HG03342 (cell line): ENCODE measurements around the gene TRPC4.

Experiments
- ATAC-seq: cut with Tn5 transposase; IDR thresholded peaks from one replicate; pipeline ENCODE4 v1.9.1; 2021; ENCODE audit warnings: mild to moderate bottlenecking, moderate library complexity; ENCODE audit not compliant: unreplicated experiment

TRPC4 gene

DNA sequence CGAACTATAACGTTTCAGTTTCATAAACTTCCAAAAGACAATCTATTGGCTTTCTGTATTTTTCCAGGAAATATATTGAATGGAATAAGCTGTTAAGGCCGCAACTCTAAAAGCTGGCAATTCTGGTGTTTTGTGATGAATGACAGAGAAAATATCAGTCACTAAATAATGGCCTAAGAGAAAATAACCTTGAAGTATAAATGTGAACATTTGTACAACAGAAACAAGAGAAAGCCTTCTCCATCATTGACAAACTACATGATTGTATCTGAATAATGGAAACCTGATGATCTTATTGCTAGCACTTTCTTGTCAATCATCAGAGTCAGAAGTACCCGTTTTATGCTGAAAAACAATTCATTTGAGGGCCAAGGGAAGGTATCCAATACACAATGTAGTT lies 134.3 kb downstream of the TRPC4 start:
- ATAC-seq, result no peak

DNA sequence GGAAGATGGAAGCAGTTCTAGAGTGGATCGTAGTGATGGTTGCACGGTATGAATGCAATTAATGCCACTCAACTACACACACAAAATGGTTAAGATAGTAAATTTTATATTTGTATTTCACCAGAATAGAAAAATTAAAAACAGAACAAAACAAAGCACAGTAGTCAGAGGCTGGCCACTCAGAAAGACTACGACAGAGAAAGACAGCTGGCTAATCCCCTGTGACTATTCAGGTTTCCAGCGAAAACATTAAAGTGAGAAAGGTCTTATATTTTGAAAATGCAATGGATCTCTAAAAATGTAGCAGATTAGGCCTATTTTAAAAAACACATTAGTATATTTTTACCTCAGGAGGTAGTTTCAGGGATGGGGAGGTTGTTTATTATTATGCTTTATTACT lies 139.7 kb downstream of the TRPC4 start:
- ATAC-seq, result no peak

DNA sequence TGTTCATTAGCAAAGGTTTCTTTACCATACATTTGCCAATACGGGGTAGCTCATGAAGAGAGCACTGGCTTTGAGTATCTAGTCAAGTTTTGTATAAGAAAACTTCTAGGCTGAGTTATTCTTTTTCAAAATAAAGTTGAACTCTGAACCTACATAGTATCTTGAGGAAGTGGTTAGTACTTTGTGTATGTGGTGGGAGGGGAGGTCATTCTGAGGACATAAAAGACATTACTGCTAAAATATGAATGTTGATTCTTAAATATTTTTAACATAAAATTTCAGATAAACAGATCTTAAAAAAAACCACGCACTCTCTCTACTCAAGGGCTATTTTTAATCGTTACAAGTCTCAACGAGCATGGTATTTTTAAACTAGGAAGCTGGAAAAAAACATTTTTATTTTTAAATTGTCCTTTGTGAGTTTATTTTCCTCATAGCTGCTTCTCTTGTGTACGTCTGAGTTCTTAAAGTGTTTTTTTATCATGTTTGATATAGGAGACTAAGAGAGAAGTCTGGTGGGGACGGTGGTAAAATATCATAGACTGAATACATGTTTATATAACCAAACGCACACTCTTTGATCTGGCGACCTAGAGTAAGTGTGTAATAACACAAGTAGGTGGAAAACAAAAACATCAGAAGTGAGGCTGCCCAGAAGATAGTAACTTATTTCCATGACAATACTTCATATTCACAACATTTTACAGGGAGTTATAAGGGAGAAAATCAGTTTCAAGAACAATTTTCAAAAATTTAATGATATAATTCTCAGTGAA lies 153.0 kb downstream of the TRPC4 start:
- no peak for ATAC-seq

DNA sequence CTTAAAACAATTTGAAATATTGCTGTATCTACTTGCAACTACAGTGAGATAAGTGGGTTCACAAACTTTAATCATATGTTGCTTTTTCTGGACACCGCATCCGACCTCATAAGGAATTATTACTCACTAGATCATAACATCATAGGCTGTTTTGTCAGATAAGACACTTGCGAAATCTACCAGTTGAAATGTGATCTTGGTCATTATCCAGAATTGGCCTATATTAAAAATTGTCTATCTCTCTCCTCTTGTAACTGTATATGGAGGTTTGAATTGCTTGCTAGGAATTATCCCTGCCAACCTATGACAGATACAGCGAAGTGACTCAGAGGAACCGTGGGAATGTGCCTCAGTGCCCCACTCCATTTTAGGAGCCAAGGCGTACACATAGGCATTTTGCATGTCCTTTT lies 154.0 kb downstream of the TRPC4 start:
- ATAC-seq, result no peak

DNA sequence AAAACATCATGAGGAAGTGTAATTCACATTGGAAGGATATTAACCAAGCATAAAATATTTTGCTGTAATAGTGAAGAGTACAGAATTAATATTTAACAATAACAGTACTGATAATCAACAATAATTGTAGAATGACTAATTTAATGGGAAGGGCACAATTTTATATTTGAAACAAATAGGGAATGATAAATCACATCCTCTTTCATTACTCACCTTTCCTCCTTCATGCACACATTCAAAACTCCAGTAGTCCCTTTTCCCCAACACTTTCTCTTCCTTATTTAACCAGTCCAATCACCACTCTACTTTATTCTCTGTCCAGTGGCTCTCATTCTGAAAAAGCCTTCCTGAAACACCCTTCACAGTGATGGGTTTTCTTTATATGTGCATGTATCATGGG lies 160.3 kb downstream of the TRPC4 start:
- ATAC-seq, result no peak

DNA sequence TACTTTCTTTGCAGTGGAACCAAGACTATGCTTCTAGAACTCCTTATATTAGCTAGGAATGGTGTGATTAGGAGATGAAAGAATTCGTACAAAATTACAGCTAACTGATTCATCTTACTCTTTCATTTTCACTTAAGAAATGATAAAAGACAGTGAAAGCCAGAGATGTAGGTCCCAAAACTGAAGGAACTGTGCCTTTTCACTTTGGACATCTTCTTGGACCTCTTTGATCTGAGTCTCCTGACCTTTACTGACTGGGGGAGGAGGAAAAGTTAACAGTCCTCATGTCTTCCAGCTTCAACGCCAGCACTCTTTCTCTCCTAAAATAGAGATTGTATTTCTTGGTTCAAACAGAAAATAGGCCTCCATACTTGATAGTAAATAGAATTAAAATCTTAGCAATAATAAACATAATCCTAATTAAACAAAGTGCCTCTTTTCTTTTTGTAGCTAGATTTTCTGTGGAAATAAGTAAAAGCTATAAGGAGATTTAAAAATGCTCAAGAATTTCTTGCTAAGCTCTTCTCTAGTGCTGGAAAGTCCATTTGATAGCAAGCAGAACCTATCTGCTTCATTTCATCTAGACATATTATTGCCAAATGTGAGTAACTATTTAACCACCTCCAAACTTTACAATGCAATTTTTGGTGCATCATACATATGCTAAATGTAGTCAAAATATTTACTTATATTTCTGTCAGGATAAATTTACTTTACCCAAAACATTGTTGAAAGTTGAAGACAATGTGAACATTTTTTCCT lies 161.7 kb downstream of the TRPC4 start:
- ATAC-seq, result no peak

DNA sequence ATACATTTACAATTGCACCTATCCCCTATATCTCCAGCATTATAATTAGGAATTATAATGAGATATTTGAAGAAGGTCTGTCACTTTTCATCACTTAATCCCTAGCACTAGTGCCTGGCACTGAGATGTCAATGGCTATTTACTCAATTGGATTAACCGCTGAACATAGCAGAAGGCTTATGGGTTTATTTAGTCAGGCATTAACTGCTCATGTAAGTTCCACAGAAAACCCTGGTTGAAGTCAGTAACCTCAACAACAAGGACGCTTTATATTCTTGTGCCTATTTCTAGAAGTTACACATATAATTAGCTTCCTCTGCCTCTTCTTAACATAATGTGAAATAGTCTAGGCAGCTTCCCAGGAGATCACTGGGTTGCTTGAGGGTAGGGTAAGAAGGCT lies 163.5 kb downstream of the TRPC4 start:
- ATAC-seq, result no peak

DNA sequence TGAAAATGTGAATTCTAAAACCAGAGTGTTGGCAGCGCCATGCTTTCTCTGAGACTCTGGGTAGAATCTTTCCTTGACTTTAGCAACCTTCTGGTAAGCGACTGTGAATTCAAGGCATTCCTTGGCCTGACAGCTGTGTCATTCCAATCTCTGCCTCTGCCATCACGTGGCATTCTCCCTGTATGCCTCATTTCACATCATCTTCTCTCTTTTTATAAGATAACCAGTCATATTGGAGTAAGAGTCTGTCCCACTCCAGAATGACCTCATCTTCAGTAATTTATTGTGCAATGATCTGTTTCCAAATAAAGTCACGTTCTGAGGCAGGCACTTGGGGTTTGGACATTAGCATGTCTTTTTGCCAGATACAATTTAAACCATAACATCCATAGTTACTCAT lies 167.6 kb downstream of the TRPC4 start:
- no peak for ATAC-seq

DNA sequence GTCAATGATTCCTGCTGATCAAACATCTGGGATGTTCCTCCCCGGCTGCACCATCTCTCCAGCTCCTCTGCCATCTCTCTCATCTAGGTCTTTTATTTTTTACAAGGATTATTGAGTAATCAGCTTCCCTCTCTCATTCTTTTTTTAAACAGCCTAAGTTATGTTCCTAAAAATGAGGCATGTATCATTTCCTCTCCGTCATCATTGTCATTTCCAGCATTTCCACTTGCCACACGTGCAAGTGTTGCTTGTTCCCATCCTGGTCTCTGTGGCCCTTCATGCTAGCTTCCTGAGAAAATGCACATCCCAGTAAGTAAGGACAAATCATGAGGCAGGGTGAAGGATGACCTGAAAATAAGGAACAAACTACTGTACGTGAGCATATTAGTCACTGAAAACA lies 168.3 kb downstream of the TRPC4 start:
- no peak for ATAC-seq

DNA sequence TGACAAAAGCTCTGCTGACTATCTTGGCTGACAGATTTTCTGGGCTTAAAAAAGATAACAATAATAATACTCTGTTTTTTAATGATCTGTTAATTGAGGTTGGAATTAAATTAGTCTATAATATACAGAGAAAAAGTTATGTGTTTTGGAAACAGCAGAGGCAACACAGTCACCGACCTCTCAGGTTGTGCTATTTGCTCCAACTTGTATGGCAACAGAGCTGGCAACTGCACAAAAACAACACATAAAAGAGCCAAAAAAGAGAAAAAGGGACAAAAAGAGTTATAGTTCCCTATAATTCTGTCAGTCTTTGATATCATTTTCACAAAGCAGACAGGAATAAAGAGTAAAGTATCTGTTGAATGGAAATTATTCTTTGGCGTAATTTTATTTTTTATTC lies 168.7 kb downstream of the TRPC4 start:
- ATAC-seq, result no peak

DNA sequence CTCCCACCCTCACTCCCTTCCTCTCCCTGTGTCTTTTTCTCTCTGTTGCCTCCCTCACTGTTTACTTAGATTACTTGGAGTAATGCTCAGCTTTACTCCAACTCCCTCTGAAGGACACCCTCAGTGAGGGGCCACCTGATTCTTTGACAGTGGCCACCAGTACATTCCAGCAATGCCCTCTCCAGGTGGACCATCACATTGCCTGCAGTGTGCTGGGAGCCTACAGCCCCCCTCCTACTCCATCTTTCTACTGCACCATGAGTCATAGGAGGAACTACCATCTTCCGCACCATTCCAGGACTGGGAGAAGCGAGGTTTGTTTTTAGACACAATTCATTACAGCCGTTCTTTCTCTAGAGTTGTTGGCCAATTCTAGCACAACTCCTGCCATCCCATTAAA lies 174.4 kb downstream of the TRPC4 start:
- no peak for ATAC-seq

DNA sequence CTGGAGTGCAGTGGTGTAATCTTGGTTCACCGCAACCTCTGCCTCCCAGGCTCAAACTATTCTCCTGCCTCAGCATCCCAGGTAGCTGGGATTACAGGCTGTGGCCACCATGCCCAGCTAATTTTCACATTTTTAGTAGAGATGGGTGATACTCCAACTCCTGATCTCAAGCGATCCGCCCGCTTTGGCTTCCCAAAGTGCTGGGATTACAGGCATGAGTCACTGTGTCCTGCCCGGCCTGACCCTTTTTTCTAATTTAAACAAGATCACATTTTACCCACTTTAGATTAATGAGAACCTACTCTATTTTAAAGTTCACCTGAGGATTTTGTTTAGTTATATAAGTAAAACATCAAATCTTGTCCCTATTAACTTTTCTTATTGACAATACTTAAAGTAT lies 179.2 kb downstream of the TRPC4 start:
- no peak for ATAC-seq

DNA sequence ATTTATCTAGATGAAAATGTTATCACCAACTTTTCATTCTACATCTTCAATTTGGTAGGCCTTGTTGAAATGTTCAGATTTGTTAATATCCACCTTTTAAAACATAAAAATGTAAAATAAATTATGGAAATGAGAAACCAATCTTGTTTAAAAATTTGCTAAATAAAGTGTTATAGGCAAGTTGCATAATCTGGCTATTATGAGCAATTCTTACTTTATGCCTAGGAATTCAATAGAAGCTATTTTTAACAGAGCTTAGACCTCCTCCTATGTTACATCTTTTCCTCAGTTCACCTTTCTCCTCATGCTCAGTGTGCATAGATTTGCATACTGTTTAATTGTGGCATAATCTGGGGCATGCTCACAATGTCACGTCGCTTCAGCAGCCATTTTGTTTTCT lies 183.1 kb downstream of the TRPC4 start:
- no peak for ATAC-seq

DNA sequence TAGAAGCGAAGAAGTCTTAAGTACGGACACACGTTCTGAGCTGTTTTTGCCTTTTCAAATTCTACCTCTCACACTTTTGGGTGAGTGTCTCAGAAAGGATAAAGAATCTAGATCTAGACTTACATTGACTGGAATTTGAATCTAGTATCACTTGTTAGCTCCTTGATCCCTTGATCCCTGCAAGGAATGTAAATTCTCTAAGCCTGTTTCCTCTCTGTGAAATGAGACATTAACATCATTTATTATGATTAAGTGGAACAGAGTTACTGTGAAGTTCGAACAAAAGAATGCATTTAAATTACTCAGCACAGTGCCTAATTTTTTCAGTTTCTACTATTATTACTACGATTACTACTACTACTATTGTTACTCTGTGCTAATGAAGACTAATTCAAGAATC lies 184.4 kb downstream of the TRPC4 start:
- ATAC-seq, result no peak

DNA sequence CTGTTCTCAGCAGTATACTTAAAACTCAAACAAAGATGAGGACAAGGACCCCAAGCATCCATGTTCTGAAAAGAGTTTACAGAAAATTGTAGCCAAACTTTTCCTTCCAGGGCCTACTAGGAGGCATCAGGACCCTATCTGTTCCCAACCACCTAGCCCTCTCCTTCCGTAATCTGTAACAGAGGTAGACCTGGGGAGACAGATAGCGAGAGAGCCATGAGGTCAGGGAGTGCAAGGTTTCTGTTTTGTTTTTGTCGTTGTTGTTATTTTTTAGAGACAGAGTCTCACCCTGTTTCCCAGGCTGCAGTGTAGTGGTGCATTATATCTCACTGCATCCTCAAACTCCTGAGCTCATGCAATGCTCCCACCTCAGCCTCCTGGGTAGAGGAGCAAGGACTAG lies 187.1 kb downstream of the TRPC4 start:
- ATAC-seq, result no peak

DNA sequence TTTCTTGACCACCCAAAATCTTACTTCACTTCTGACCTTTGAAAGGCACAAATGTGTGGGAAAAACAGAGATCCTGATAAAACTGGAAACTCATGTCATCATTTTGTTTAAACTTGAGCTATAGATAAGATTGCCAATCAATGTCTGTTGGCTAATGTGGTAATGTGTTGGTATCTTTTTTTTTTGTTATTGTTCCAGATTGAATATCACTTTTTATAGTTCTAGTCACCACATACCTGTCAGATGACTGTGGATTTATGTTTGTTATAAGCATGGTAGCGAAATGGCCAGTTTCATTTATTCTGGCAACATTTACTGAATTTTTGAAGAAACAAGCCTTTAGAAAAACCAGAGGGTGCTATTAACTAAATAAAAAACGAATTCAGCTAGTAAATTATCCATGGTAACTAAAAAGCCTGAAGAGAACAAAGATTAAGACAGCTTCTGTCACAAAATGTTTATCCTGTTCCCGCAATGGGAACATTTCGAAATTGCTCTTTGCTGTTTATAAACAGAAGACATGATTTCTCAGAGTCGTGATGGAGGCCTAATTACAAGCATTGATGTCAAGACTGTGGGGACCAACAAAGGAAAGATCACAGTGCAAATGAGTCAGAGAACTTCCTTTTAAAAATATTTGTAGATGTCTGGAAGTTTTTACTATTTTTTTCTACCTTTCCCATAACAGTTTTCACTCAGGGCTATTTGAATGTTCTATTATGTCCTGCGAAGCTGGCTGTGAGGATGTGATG lies 188.1 kb downstream of the TRPC4 start:
- ATAC-seq, result no peak

DNA sequence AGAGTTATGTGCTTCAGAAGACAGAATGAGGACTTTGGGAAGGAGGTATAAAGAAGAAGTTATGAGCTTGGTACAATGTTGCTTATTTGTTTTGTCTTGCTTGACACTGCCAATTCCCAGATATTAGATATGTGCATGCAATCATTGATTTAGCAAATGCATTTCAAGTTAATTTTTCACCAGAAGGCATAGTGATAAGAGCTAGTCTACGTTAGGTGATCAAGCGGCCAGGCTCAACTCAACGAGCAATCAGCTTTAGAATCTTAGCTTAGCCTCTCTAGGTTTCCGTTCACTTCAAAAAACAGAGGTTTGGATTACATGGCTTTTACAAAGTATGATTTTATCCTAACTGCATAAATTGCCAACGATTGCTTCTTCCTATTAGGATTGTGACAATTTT lies 189.4 kb downstream of the TRPC4 start:
- no peak for ATAC-seq

DNA sequence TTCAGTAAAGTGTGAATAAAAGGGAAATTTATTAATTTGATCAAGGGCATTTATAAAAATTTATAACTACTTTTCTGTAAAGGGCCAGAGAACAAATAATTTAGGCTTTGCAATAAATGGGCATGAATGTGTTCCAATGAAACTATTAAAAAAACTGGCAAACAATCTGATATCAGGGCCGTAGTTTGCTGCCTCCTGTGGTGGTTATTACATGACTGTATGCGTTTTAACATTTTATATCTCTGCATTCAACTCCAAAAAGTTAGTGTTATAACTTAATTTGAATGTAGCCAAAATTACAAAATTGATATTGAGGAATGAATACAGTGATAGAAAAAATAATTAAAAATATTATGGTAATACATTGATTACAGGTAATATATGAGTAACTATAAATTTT lies 190.5 kb downstream of the TRPC4 start:
- no peak for ATAC-seq

DNA sequence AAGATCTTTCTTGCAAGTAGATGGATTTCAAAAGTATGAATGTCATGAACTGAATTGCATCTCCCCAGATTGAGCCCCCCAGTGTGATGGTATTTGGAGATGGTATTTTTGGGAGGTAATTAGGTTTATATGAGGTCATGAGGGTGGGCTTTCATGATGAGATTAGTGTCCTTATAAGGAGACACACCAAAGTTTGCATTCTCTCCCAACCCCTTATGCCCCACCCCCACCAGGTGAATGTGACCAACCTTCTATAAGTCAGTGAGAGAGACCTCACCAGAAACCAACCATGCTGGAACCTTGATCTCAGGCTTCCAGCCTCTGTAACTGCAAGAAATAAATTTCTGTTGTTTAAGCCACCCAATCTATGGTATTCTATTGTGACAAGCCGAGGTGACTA lies 199.7 kb downstream of the TRPC4 start:
- no peak for ATAC-seq

DNA sequence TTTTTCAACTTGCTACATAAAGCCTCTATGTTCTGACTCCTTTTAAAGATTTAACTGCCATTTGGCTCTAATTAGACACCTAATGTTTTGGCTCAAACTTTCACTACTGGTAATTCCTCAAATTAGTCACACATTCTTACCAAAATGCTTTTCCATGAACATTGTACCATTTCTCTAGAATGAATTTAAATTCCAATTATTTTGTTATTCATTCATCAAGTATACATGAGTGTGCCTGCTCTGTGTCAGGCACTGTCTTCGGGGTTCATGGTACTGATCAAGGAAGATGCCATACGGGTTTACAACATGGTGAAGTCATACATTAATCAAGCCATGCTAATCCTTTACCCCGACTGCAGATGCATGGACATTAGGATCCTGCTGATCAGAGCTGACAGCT lies 201.9 kb downstream of the TRPC4 start:
- ATAC-seq, result no peak

DNA sequence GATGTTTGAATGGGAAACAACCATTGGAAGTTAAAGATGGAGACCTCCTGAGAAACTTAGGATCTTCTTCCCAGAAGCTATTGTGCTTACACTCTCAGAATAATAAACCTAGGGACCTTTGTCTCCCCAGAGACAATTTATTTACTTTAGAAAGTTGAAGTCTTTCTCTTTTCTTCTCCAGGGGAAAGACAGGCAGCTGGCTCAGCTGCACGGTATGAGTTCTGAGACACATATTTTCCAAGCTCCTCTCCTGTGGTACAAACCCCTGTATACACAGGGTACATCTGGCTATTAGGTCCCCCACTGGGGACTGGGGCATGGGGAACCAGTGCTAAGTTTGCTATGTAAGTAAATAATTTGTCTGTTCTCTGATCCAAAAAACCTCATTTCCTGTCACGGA lies 203.5 kb downstream of the TRPC4 start:
- ATAC-seq, result no peak

DNA sequence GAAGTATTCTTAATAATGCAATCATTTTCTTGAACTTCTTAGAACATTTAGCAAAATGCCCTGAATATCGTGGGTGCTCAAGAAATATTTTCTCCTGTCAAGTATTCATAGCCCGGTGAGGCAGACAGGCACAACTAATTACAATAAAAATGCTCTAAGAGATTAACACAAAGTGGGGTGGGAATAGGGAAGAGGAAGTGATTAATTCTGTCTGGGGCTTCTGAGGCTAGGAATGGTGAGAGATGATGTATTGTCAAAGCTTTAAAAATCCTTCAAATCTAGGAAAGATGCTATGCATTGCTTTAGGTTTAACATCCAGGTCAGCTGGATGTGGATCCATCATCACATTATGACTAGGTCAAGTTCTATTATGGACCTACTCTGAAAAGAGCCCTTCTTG lies 204.2 kb downstream of the TRPC4 start:
- ATAC-seq, result no peak
